HG02970 (cell line): ENCODE data around the gene PHB1.
"Not testable (repeated sequence)": the region's sequence is repeated elsewhere in the genome, so short reads cannot be mapped to it uniquely, and the experiment has no call there.

Source experiments
- ATAC-seq: cut with Tn5 transposase; IDR thresholded peaks from one replicate; pipeline ENCODE4 v1.9.1; 2021; ENCODE audit warnings: mild to moderate bottlenecking, moderate library complexity, moderate number of reproducible peaks; ENCODE audit not compliant: unreplicated experiment, low FRiP score

PHB1 gene

DNA sequence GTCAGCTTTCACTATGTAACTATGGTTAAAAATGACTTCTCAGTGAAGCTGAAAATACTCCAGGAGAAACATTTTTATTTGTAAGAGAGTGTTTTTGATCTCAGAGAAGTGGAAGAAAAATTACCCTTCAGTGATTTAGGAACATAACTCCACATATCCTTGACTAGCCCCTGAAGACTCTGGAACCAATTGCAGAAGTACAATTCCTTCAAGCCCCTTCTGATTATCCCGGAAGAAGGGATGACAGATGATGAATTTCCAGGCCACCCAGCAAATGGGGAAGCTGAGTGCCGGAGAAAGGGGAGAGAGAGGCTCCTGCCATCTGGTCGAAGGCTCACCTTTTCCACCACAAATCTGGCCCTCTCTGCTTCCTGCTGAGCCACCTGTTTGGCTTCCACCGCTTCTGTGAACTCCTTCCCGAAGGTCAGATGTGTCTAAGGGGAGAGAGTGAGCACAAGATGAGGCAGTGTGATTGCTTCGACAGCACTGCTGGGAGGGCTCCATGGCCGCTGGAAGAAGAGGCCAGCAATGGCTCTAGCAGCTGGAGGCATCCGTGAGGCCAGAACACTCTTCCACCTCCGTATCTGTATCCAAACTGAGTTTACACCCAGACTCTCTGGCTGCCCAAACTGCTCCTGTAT is 8.1 kb downstream of the PHB1 start:
- no peak for ATAC-seq

DNA sequence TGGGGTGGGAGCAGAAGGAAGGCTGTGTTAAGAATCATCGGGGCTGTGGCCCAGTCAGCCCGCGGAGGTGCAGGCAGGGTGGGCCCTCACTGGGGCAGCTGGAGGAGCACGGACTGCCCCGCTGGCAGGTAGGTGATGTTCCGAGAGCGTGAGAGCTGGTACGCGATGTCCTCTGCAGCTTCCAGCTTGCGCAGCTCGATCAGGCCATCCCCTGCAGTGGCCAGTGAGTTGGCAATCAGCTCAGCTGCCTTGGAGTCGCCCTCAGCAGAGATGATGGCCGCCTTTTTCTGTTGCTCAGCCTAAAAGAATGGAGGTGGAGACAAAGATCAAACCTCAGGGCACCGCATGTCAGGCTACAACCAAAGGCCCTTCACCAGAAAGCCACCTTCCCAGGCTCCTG is 9.8 kb downstream of the PHB1 start:
- no peak for ATAC-seq

DNA sequence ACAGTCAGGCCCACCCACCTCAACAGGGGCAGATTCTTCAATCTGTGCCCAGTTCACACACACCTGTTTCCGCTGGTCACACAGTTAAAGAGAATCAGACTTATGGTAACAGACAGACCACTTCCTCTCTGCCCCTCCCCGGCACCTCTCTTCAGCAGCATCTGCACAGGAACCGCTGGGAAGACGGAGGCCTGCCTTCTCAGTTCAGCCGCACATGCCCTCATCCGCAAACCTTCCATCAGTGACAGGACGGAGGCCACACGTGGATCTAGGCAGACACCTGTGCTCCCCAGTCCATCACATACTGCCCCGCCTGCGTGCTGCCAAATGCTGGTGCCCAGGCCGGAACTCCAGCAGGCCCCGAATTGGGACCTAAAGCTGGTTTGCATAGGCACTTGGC is 10.3 kb downstream of the PHB1 start:
- ATAC-seq, result no peak

DNA sequence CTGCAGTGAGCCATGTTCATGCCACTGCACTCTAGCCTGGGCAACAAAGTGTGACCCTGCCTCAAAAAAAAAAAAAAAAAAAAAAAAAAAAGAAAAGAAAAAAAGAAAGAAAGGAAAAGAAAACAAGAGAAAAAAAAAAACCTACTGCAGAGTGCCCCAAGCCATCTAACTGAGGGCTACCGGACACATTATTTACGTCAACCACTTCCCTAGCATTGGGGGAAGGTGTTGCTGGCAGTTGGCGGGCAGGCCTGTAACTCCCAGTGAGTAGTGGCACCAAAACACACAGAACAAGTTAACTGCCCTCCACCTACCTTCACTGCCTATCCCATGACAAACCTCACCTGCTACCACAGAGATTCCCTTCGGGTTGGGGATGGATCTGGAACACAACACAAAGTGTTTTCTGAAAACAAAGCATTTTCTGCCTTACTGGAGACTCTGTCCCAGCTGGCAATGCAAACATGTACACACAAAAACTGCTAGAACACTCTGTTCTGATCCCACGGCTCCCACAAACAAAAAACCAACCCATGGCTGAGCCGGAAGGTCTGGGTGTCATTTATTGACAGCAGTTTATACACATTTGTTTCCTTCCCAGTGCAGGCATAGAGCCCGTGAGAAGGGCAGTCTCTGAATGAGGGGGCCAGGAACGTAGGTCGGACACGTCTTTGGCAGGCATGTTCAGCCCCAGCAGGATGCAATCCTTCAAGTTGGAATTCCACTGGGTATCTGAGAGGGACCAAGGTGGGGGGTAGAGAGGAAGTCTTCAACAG is 11.0 kb downstream of the PHB1 start:
- no peak for ATAC-seq

DNA sequence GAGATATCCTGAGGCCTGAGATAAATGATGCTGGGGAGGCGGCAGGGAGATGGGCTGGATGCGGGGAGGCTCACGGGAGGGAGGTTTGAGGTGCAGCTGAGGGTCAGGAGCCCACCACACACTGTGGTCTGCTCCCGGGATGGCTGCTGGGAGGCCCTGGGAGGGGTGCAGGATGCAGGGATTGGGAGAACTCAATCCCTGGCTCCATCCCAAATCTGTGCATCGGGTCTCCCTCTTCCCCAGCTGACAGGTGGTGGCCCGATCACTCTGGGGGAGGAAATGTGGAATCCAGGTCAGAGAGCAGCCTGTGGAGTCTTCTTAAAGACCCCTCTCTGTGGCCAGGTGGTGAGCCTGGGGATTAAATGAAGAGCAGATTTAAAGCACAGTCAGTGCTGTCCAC is 12.0 kb downstream of the PHB1 start:
- no peak for ATAC-seq

DNA sequence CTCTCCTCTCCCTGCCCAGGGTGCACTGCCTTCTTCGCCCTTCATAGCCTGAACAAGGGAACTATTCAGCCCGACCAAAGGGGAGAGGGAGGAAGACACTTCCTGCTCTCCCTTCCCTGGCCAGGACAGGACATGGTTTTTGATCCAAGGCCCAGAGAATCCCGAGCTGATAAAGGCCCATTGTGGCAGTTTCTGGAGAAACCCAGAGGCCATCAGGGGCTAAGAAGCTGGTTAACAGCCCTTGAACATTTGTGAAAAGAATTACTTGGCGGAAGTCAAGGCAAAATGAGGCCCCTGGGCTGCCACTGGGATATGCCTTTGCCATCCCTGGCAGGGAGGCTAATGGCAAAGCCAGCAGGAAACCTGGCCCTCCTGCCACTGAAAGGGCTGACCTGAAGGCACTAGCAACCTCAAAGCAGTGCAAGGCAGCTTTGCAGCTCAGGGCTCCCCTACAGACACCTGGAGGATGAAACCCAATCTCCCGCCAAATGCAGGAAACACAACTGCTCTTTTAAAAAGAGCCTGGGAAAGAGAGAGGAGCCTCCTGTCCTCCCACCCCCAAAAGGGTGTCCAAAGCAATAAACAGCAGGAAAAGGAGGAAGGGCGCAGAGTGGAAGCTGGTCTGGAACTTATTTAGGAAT is 12.6 kb downstream of the PHB1 start:
- no peak for ATAC-seq

DNA sequence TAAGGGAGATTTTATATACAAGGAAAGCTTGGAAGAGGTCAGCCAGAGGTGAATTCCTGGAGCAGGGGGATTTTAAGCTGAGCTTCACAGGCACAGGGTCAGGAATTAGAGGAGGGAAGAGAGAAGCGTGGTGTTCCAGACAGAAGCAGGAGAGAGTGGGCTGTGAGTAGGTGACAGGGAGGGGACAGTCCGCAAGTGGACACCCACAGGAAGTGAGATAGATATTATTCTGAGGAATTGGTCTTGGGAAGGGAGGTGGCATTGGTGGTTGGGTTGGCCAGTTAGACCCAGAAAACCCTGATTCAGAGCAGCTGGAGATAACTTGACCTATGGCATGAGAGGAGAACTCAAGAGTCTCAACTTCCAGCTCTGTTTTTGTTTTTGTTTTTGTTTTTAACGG is 14.7 kb downstream of the PHB1 start:
- ATAC-seq, result no peak

DNA sequence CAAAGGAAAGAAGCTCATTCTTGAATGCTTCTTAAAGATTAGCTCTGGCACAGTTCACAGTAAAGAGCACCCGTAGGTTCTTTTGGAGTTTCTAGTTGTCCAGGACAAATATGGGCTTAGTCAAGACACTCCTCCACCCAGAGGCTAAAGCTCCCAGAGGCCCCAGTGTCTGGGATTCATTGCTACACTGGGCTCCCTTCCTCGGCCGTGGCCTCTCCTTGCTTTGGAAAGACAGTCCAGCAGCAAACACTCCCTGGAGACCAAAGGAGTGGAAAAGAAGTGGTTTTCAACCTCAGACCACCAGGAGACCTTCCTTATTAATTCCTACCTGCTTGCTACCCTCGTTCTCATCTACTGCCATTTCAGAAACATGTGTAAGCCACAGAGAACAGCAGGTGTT is 17.1 kb downstream of the PHB1 start:
- ATAC-seq, result no peak

DNA sequence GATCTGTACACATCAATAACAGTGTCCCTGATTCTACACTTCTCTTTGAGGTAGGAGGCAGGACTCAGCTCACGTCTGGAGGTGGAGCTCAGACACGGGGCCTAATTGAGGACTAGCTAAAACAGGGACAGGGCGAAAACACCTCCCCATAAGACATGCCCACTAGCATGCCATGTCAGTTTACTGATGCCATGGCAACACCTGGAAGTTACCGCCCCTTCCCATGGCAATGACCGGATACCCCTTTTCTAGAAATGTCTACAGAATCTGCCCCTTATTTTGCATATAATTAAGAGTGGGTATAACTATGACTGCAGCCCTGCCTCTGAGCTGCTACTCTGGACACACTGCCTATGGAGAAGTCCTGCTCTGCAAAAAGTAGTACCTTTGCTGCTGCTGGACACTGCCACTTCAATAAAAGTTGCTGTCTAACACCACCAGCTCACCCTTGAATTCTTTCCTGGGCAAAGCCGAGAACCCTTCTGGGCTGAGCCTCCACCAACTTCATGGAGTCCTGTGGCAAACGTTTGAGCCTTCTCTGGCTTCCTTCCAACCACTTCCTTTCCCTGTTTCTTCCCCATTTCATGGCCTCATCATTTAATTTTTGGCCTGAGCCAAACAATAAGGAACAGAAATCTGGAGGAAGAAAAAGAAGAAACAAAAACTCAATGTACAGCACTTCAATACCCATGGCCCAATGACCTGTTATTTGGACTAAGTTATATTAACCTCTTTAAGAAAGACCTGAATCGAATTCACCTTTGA is 21.0 kb downstream of the PHB1 start:
- no peak for ATAC-seq

DNA sequence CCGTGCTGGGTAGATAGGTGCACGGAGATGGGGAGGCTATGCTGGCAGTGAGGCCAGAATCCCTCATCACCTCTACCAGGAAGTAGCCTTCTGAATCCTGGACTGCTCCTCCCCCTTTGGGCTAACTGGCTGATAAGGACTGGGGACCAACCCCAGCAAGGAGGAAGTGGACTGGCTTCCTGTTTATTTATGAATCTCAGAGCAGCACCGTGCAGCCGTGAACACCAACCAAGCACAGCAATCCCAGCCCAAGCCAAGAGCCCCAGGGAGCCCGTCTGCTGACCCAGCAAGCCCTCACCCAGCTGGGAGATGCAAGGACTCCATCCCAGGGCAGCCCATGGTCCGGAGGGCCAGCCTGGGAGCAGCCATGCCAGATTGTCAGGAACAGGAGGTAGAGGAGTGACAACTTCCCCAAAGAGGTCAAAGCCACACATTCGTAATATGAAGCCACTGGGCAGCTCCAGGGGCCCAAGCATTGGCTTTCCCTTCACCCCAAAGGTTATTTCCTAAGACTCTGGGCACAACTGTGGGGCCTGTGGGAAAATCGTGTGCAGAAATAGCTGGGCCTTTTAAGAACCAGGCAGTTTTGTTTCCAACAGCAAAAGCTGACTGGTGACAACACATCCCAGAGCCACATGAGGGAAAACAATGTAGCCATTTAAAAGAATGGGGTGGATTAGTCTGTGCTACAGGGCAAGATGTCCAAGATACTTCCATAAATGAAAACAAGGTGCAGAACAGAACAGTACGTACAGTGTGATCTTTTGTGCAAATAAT is 23.9 kb downstream of the PHB1 start:
- ATAC-seq, result no peak

DNA sequence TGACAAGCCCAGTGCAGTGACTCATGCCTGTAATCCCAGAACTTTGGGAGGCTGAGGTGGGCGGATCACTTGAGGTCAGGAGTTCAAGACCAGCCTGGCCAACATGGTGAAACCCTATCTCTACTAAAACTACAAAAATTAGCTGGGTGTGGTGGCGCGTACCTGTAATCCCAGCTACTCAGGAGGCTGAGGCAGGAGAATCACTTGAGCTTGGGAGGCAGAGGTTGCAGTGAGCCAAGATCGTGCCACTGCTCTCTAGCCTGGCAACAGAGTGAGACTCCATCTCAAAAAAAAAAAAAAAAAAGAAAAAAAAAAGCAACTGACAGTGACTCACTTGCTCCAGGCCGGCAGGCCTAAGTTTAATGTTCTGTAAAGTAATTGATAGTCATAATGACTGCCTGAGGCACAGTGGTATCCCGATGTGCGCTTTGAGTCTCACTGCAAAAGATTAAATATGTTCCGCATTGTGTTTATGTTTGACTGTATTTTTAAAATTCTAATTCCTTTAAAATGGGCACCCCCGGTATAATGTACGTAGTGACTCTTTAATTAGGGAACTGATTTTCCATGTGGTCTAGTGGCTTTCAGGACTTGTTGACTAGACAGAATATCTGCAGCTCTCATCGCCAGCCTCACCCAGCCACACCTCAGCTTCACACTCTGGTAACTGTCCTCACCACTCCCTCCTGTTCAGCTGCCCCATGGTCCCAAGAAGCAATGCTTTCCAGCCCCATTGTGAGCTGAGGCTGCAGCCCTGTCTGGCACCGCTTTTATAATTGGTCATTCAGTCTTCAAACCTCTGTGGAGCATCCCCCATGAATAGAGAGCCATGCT is 25.0 kb downstream of the PHB1 start:
- not testable (repeated sequence) for ATAC-seq

DNA sequence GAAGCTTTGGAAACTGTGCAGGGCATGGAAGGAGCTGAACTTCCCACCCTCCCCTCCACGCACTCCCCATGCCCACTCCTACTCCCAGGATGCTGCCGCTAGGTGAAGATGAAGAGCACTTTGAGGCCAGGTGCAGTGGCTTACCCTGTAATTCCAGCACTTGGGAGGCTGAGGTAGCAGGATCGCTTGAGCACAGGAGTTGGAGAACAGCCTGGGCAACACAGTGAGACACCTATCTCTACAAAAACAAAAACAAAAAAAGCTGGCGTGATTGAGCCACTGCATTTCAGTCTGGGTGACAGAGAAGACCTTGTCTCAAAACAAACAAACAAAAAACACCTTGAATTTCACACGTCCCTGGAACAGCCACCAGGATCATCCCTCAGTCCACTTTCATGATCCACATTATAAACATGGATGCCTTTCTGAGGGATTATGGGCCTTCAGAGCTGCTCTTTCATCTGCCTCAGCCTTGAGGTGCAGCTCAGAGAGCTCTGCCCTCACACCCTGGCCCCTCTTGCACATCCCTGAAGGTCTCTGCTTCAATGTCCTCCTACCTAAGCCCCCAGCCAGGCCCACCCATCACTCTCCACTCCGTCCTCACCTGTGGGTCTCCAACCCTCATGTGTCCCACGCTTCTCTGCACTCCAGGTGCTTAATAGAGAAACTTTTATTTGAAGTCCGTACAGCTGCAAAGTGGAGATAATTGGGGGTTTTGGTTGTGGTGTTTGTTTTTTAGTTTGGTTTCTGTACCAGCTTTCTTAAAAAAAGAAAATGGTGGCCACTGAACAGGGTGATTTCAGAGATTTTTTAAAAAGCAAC is 25.8 kb downstream of the PHB1 start:
- no peak for ATAC-seq

DNA sequence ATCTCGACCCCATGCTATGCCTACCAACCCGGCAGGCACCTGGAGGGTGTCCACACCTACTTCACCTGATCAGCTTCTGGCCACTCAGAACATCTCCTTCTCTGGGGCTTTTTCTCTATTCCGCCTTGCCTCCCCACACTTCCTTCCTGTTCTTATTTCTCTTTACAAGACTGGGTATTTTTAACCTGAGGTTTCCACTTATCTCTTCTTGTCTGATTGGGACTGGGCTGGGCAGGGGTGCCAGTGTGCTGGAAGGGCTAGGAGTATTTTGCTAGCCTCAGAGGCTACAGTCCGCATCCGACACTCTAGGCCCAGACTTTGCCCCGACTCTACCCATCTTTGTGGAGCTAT is 26.4 kb downstream of the PHB1 start:
- ATAC-seq, result no peak

DNA sequence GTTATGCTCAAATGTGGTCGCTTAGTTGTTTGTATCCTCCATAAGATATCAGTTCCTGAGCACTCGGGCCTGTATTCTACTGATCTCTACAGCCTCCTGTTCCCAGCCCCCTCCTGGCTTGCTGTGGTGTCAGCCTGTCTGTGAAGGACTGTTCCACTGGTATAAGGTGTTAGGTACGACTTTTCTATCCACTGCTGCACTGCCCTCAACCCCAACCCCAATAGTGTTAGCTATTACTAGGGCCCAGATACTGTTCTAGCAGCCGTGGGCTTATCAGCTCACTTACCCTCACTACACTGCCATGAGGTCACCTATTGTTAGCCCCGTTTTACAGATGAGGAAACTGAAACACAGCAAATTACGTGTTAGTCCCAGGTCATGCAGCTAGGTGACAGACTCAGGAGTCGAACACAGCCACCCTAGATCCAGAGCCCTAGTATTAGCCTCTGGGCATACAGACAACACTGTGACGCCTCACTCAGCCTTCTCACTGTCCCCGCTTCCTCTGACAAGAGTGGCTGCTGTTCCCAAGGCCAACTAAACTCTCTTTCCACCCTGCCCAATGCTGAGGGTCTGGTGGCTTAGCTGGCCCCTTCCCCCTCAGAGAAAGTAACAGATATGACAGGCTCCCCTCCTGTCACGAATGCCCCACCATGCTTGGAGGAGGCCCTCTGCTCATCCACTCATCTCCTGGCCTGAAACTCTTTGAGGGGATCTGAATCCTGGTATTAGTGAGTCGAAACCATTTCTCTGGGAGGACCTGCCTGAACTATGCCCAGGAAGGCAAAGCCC is 27.0 kb downstream of the PHB1 start:
- no peak for ATAC-seq

DNA sequence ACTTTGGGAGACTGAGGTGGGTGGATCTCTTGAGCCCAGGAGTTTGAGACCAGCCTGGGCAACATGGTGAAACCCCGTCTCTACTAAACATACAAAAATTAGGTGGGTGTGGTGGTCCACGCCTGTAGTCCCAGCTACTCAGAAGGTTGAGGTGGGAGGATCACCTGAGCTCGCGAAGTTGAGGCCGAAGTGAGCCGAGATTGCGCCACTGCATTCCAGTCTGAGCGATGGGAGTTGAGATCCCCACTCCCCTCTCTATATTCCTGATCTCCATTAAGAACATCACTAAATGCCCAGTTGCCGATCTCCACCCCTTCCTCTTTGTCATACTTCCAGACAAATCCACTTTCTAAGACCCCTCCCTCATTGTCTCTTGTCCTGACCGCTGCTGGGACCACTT is 28.3 kb downstream of the PHB1 start:
- no peak for ATAC-seq

DNA sequence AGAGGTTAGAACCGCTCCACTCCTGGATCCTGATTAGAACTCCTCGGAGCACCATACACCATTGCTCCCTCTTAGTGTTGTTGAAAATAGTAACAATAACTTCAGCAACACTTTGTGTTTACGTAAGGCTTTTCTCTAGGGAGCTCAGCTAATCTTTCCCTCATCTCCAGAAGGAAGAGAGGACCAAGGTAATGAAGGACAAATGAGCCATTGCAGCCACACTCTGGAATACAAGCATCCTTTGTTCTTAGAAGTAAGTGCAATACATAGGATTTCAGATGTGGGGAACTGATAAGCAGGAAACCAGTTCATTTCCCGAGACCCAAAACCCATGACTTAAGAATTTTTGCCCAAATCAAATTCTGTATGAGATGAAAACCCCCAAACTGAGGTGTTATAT is 29.7 kb downstream of the PHB1 start:
- ATAC-seq, result no peak

DNA sequence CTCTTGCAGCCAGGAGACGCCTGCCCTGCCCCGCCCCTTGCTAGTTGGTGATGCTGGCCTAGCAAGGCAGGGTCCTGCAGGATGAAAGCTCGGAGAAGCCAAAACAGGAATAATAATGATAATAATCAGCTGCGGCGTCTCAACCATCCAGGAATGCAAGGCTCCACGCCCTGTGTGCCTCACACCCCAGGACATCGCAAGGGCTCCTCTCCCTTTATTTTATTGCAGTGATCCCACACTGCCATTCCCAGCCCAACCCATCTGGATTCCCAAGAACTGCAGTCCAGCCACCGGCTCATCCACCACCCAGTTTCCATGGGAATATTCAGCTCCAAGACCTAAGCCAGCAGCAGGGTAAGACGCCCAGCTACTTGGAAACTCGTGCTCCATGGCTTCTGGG is 31.6 kb downstream of the PHB1 start:
- no peak for ATAC-seq

DNA sequence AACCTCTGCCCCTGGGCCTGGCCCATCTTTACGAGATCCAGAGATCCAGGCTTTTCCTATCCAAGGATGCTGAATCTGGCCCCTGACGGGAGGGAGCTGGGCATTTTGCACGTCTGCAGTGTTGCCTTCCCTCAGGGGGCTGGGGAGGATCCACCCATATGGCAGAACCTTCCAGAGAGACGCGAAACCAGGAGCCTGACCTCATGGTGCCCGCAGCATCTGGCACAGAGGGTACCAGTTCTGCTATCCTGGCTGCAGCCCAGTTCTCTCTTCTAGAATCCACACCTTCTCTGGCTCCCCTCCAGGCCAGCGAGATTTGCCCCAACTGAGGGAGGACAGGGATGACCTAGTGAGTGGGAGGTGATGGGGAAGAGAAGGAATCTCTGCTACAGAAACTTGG is 32.1 kb downstream of the PHB1 start:
- ATAC-seq, result no peak
